NOMO-1 (cell line): ENCODE measurements around the gene CLASP1.
A peak's percentile ranks its signal among the peaks of the same experiment; 100 is the strongest.
"Not testable (repeated sequence)": the region's sequence is repeated elsewhere in the genome, so short reads cannot be mapped to it uniquely, and the experiment has no call there.

Experiments
- DNase-seq, 2 experiments: peaks; one replicate each; lab custom pipeline; 2025; ENCODE audit not compliant: unreplicated experiment in 2 of 2; lab: John Stamatoyannopoulos, UW

The CLASP1 gene

DNA sequence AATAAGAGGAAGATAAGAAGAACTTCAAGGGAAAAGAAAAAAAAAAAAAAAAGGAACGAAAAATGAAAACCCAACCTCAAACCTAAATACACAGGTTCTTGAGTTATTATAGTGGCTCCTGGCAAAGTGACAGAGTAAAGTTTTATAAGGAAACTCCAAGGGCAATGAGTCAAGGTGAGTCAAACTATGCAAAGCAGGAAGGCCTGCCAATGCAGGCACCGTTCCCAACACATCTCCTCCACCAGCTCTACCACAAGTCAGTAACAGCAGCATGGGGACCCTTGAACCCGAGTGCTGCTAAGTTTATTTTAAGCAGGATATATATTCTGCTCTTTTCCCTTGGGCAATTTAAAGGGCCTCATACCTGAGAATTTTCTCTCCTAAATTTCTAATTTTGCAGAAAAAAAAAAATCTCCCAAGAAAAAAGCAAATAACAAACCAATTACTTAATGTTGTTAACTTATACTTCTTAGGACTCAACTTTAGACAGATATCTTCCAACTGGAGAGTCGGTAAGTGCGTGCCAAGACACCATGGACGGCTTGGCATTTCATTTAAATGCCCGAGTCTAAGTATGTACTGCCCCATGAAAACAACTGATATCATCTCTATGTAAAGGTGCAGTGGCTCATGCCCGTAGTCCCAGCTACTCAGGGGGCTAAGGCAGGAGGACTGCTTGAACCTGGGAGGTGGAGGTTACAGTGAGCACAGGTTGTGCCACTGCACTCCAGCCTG is 288.5 kb downstream of the CLASP1 start:
- no peak for DNase-seq

DNA sequence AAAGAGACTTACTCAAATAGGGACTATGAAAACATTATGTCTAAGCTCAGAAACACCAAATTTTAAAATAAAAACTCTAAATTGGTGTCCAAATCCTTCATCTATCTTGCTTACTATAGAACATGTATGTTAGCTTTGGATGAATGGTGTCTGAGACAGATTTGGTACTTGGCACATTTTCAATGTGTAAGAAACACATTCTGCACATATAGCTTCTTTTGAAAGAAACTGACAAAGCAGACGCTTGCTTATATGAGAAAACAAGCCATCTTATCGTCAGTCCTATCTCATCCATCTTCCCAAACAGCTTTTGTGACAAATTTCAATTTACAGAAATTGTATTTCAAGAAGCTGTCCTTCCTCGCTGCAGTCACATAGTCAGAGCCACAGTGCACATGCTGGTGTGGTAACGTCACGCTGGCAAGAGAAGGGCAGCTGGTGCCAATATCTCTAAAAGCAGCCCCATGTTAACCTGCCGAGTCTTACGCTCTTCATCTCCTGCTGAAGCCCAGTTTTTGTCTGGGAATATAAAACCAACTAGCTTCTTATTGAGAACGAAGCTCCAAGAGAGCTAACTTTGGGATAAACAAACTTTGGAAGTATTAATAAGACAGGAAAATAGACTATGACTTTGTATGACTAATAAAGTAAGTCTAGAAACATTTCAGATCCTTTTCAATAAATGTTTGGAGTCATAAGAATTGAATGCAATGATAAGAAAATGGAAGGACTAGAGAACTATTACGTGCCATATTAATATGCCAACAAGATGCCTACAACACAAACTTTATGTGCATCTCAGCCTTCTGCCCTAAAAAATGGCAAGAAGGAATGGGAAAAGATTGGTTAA is 289.3 kb downstream of the CLASP1 start:
- DNase-seq: no peak

- no peak for DNase-seq
Measured at GRCh38 chr2:121359170-121359569, 290.1 kb downstream of the CLASP1 start.

- no peak for DNase-seq
Measured at GRCh38 chr2:121358291-121358690, 291.0 kb downstream of the CLASP1 start.

- peak; percentile 3 to 47 for DNase-seq
Measured at GRCh38 chr2:121356058-121356640, 293.1 kb downstream of the CLASP1 start.

DNA sequence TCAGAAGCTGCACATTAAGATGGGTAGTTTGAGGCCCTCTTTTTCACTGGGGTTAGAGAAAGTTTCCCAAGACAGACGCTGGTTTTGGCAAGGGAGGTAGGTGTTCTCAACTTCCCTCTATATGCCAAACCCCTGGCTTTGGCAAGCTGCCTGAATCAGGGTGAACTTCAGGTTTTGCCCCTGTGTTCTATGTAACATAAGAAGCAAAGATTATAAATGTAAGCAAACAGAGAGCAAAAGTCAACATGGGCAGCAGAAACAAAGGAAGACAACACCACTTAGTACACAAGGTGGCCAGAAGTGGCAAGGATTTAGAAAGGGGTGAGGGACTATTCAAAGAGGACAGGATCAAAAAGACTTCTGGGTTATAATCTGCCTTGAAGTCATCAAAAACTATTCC is 293.8 kb downstream of the CLASP1 start:
- DNase-seq: no peak

DNA sequence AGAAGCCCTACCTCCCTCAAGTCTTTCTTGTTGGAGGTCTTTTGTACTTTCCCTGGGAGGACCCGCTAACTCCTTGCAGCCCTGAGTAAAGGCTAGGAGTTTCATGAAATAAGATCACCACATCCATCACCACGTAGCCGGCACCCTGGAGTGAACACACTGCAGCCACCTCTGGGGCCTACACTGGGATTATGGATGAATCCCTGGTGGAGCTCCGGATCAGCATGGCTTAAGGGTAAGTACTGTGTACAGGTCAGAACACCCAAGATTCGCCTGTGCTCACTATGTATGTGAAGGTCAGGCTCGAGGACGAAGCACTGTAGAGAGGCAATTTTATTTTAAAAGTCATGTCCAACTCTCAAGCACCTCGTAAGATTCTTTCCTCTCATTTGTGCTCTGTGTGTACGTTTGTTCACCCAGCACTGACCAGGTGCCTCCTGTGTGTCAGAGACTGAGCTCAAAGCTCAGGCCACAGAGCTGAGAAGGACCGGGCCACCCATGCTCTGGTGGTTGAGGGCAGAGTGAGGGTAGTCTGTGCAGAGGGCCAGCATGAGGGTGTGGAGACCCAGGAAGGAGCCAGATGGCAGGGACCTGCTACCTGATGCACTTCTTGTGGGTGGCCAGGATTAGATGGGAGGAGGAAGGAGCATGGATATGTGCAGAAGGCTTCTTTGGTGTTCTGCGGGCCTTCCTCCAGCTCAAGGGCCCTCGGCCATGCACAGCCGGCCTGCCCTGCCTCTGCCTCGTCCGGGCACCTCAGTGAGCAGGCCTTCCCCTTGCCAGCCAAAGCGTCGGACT is 297.5 kb downstream of the CLASP1 start:
- no peak for DNase-seq

GRCh38 chr2:121350890-121351289 is 298.4 kb downstream of the CLASP1 start:
- no peak for DNase-seq

DNA sequence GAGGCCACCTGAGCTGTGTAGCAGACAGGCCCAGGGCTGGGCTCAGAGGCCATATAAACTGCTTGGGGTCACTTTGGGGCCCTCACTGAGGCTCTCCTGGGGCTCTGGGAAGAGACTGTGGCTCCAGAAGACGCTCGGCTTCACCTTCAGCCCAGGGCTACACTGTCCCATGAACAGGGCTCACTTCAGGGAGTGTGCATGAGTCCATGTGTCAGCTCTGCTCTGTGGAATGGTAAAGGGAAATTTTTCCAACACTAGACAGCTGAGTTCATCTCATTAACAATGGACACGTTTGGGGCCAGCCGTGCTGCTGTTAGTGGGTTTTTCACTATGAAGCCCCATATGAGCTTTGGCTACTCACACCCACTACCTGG is 298.9 kb downstream of the CLASP1 start:
- DNase-seq: no peak

DNA sequence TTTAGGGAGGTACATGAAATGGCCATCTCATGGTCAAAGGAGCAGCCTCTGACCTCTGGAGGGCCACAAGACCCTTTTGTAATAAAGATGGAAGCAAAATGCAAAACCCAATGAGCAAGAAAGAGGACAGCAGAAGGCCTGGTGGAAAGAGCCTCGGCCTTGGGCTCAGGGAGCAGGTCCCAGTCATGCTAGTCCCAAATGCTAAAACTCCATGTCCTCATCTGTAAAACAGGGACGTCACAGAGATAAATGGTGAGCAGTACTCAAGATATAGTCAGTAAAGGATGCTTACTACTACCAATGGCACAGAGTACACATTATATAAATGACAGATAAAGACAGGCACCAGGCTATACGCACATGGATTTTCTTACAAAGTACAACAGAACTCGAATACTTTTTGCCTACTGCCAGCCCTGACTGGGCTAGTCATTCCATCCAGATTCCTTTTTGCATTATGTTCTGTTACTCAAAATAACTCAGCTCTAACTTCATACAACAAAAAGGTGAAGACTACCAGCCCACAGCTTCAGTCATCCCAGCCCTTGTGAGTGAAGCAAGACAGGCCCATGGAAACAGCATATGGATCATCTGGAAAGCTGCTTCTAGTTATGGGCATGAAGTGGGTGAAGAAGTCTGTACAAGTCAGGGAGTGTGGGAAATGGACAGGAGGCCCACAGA is 299.4 kb downstream of the CLASP1 start:
- DNase-seq: no peak

- DNase-seq: no peak
Measured at GRCh38 chr2:121348128-121348740, 301.0 kb downstream of the CLASP1 start.

DNA sequence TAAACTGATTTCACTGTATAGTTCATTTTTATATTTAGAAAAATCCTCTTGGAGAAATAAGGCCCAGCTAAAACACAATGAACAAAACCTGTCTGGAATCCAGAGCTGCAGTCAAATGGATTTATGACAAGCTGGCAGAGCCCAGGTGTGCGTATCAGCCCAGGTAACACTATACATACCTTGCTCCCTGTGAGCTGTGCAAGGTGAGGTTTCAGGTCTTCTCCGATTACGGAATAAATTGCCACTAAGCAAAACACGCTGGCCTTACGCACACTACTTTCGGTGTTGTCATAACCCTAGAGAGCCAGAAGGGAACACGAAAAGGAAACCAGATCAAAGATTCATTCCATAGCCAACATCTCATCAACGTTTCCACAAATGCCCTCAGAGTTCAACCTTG is 302.4 kb downstream of the CLASP1 start:
- no peak for DNase-seq

GRCh38 chr2:121346407-121346806 is 302.9 kb downstream of the CLASP1 start:
- DNase-seq: no peak

GRCh38 chr2:121345887-121346286 is 303.4 kb downstream of the CLASP1 start:
- no peak for DNase-seq

GRCh38 chr2:121345101-121345500 is 304.2 kb downstream of the CLASP1 start:
- DNase-seq: no peak

- DNase-seq: not testable (repeated sequence)
Measured at GRCh38 chr2:121343828-121344399, 305.3 kb downstream of the CLASP1 start.

DNA sequence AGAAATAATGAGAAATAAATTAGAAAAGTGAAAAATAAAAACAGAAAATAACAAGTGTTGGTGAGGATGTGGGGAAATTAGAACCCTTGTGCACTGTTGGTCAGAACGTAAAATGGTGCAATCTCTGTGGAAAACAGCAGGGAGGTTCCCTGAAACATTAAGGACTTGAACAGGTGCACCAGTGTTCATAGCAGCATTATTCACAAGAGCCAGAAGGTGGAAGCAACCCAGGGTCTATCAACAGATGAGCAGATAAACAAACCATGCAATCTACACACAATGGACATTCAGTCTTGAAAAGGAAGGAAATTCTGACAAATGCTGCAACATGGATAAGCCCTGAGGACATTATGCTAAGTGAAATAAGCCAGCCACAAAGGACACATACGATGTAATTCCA is 306.1 kb downstream of the CLASP1 start:
- no peak for DNase-seq

DNA sequence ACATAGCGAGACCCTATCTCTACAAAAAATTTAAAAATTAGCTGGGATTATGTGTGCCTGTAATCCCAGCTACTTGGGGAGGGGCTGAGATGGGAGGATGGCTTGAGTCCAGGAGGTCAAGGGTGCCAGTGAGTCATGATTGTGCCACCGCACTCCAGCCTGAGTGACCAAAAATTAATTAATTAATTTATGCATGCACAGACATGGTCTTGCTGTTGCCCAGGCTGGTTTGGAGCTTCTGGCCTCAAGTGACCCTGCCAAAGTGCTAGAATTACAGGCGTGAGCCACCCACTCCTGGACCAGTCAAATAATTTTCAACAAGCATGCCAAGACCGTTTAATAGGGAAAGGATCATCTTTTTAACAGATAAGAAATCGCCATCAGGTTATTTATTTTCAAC is 306.5 kb downstream of the CLASP1 start:
- DNase-seq: no peak

GRCh38 chr2:121340926-121341325 is 308.3 kb downstream of the CLASP1 start:
- no peak for DNase-seq

DNA sequence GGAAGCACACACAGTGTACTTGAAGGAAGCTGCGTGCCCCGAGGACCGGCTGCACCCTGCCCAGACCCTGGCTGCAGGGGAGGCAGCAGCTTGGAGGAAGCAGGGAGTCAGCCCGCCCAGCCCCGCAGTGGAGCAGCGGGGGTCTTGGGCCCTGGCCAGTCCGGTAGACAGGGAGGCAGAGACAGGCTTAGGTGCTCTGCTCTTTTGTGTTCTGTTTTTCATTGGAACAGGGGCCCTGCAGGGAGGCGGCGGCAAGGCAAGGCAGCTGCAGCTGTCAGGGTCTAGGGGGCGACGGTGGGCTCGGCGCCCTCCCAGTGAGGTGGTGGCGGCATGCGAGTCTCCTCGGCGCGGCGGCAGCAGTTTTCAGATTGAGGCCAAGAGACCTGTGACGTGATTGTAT is 311.0 kb downstream of the CLASP1 start:
- no peak for DNase-seq
